Activated CD4-positive, alpha-beta T cell treated with anti-CD3 and anti-CD28 coated beads, Interleukin-2, amount 50 U/mL, for 24 hours (primary cell): ENCODE results near the gene NDUFA11.
"Not testable (repeated sequence)": the region's sequence is repeated elsewhere in the genome, so short reads cannot be mapped to it uniquely, and the experiment has no call there.

Experiments used
- DNase-seq, 2 donors: peaks; one replicate each; pipeline ENCODE4 v3.0.0-alpha.2; 2020; ENCODE audit warnings: low read depth in 1 of 2, low spot score in 1 of 2

The NDUFA11 gene

GRCh38 chr19:5890099-5890498, 13.5 kb downstream of the NDUFA11 start:
- DNase-seq: no peak

- no peak for DNase-seq
Observed at GRCh38 chr19:5889288-5889971, 14.2 kb downstream of the NDUFA11 start.

GRCh38 chr19:5884065-5884811, 19.4 kb downstream of the NDUFA11 start:
- not testable (repeated sequence) for DNase-seq

GRCh38 chr19:5883157-5883873, 20.3 kb downstream of the NDUFA11 start:
- not testable (repeated sequence) for DNase-seq

GRCh38 chr19:5882421-5882968, 21.1 kb downstream of the NDUFA11 start:
- no peak for DNase-seq

GRCh38 chr19:5881543-5882299, 21.9 kb downstream of the NDUFA11 start:
- no peak for DNase-seq

- no peak for DNase-seq
Observed at GRCh38 chr19:5880604-5881078, 22.9 kb downstream of the NDUFA11 start.

- DNase-seq: no peak
Observed at GRCh38 chr19:5880196-5880595, 23.4 kb downstream of the NDUFA11 start.

GRCh38 chr19:5877882-5878281, 25.7 kb downstream of the NDUFA11 start:
- DNase-seq: no peak

- no peak for DNase-seq
Observed at GRCh38 chr19:5877427-5877826, 26.2 kb downstream of the NDUFA11 start.

GRCh38 chr19:5874496-5874895, 29.1 kb downstream of the NDUFA11 start:
- DNase-seq: not testable (repeated sequence)

GRCh38 chr19:5873617-5874199, 29.9 kb downstream of the NDUFA11 start:
- no peak for DNase-seq

- DNase-seq: no peak
Observed at GRCh38 chr19:5870986-5871394, 32.6 kb downstream of the NDUFA11 start.

GRCh38 chr19:5867201-5868136, 36.1 kb downstream of the NDUFA11 start:
- DNase-seq: no peak

GRCh38 chr19:5865772-5866171, 37.8 kb downstream of the NDUFA11 start:
- DNase-seq: no peak

- no peak for DNase-seq
Observed at GRCh38 chr19:5864725-5865486, 38.7 kb downstream of the NDUFA11 start.

GRCh38 chr19:5864013-5864720, 39.4 kb downstream of the NDUFA11 start:
- DNase-seq: no peak
